NCI-H1105 (cell line): ENCODE results near the gene RAX2.

Experiments
- DNase-seq: peaks from one replicate; lab custom pipeline; 2025; lab: John Stamatoyannopoulos, UW

The RAX2 gene

GRCh38 chr19:3725640-3726310 is 46.3 kb downstream of the RAX2 start:
- DNase-seq: no peak

GRCh38 chr19:3725121-3725520 is 46.9 kb downstream of the RAX2 start:
- no peak for DNase-seq

GRCh38 chr19:3723883-3724282 is 48.1 kb downstream of the RAX2 start:
- peak; percentile 80 for DNase-seq

- DNase-seq: no peak
Observed at GRCh38 chr19:3723110-3723488, 48.9 kb downstream of the RAX2 start.

GRCh38 chr19:3722443-3723109 is 49.5 kb downstream of the RAX2 start:
- no peak for DNase-seq

- no peak for DNase-seq
Observed at GRCh38 chr19:3721887-3722442, 50.1 kb downstream of the RAX2 start.

GRCh38 chr19:3721131-3721886 is 50.7 kb downstream of the RAX2 start:
- DNase-seq: peak; percentile 96

GRCh38 chr19:3720349-3720917 is 51.6 kb downstream of the RAX2 start:
- DNase-seq: no peak

GRCh38 chr19:3719868-3720267 is 52.2 kb downstream of the RAX2 start:
- DNase-seq: no peak
